Breast epithelium (tissue), 4 donors: Measurements from ENCODE around the gene SMYD2. TPM values are rescaled to one million over a fixed set of nuclear protein-coding genes. Genes with fewer than 3 reads are reported as not detected.

Experiments used
- DNase-seq, 2 donors: peaks; one replicate each; pipeline ENCODE4 v3.0.0-alpha.2; 2019; ENCODE audit warnings: low spot score in 2 of 2
- H3K27ac ChIP-seq, 2 donors: fragments of 200-600 bp; sonication (generic) in 1 of 2; one replicate each; pipeline ENCODE4 v1.5.1; 2016 to 2019; ENCODE audit warnings: mild to moderate bottlenecking in 1 of 2
- H3K27me3 ChIP-seq, 2 donors: fragments of 200-600 bp; sonication (generic) in 1 of 2; one replicate each; pipeline versions ENCODE4 v1.5.1 to v1.6.0; 2017 to 2019; ENCODE audit warnings: control low read depth in 1 of 2, mild to moderate bottlenecking in 1 of 2
- H3K36me3 ChIP-seq: fragments of 200-600 bp; one replicate; pipeline ENCODE4 v1.5.1; 2019
- H3K4me1 ChIP-seq, 2 donors: fragments of 200-600 bp; sonication (generic); one replicate each; pipeline ENCODE4 v1.5.1; 2016 to 2019; ENCODE audit warnings: control low read depth in 1 of 2
- H3K4me3 ChIP-seq, 3 donors: fragments of 200-600 bp; sonication (generic); 1 replicate in 2 of 3; 2 replicates in 1 of 3; pipeline ENCODE4 v1.5.1; 2016 to 2019; ENCODE audit warnings: mild to moderate bottlenecking in 3 of 3, moderate library complexity in 2 of 3
- H3K9me3 ChIP-seq, 2 donors: fragments of 200-600 bp; sonication (generic) in 1 of 2; one replicate each; pipeline ENCODE4 v1.5.1; 2016 to 2019; ENCODE audit warnings: control low read depth in 1 of 2
- CTCF ChIP-seq, 3 donors: fragments of 450-650 bp; IDR thresholded peaks; one replicate each; pipeline ENCODE4 v1.5.1; 2016 to 2017; ENCODE audit warnings: antibody characterized with exemption in 3 of 3, mild to moderate bottlenecking in 3 of 3, moderate library complexity in 3 of 3
- POLR2A ChIP-seq: fragments of 450-650 bp; IDR thresholded peaks from one replicate; pipeline ENCODE4 v1.6.1; 2016; ENCODE audit warnings: antibody characterized with exemption, mild to moderate bottlenecking, moderate library complexity
- POLR2AphosphoS5 ChIP-seq, 3 donors: sonication (generic); formaldehyde crosslinking; IDR thresholded peaks; one replicate each; pipeline ENCODE4 v1.6.1; 2017; ENCODE audit warnings: antibody characterized with exemption in 3 of 3
- intact Hi-C: fragments of 100-400 bp; cut with DNase I; formaldehyde crosslinking; loops from one replicate; pipeline ENCODE4 v1.15.1; 2023; ENCODE audit warnings: low total_unique reads
- total RNA-seq, 3 donors: library from RNA; depleted of rRNA; stranded (reverse); fragments of >200 nt; gene quantifications; one replicate each; pipeline ENCODE4 v1.1.0, GENCODE V29; 2016

The SMYD2 gene
- total RNA-seq, 3 donors from 2014 or later, result 30.9 to 37.3 (median 37.0) TPM

- TF ChIP-seq POLR2AphosphoS5 (IDR thresholded peaks at IDR 0.05) (no peak), POLR2A (no peak), CTCF (IDR thresholded peaks at IDR 0.05) (no peak)
- no peaks in the 10 kb centered on the region for H3K36me3 ChIP-seq
- intact Hi-C loops, result no loop called here
- H3K27me3 ChIP-seq, result no peaks in the 10 kb centered on the region
- no peaks in the 10 kb centered on the region for H3K4me1 ChIP-seq
- H3K4me3 ChIP-seq, result no peak overlapping the region
- no peak for DNase-seq
- H3K27ac ChIP-seq, result no peak overlapping the region
- no peaks in the 10 kb centered on the region for H3K9me3 ChIP-seq
These were observed 102.7 kb downstream of the SMYD2 start for GRCh38 chr1:214383381-214384372.

GRCh38 chr1:214384373-214385079 lies 103.6 kb downstream of the SMYD2 start:
- DNase-seq, result no peak
- Histone ChIP-seq H3K9me3 (no peaks in the 10 kb centered on the region), H3K27me3 (no peaks in the 10 kb centered on the region), H3K36me3 (no peaks in the 10 kb centered on the region), H3K4me1 (no peaks in the 10 kb centered on the region), H3K4me3 (no peak overlapping the region), H3K27ac (no peak overlapping the region)
- intact Hi-C loops, result no loop called here
- no peak for TF ChIP-seq CTCF (IDR thresholded peaks at IDR 0.05)
- TF ChIP-seq POLR2A, result no peak
- TF ChIP-seq POLR2AphosphoS5 (IDR thresholded peaks at IDR 0.05), result no peak

GRCh38 chr1:214385428-214385827 lies 104.5 kb downstream of the SMYD2 start:
- H3K4me1 ChIP-seq, result no peaks in the 10 kb centered on the region
- TF ChIP-seq POLR2AphosphoS5 (IDR thresholded peaks at IDR 0.05) (no peak), POLR2A (no peak), CTCF (IDR thresholded peaks at IDR 0.05) (no peak)
- H3K36me3 ChIP-seq, result no peaks in the 10 kb centered on the region
- H3K9me3 ChIP-seq, result no peaks in the 10 kb centered on the region
- H3K27me3 ChIP-seq, result no peaks in the 10 kb centered on the region
- no peak for DNase-seq
- H3K4me3 ChIP-seq, result no peak overlapping the region
- intact Hi-C loops, result no loop called here
- no peak overlapping the region for H3K27ac ChIP-seq

- H3K4me1 ChIP-seq, result no peaks in the 10 kb centered on the region
- no peaks in the 10 kb centered on the region for H3K36me3 ChIP-seq
- H3K27me3 ChIP-seq, result no peaks in the 10 kb centered on the region
- no peak overlapping the region for H3K4me3 ChIP-seq
- no peaks in the 10 kb centered on the region for H3K9me3 ChIP-seq
- TF ChIP-seq POLR2AphosphoS5 (IDR thresholded peaks at IDR 0.05) (no peak), POLR2A (no peak), CTCF (IDR thresholded peaks at IDR 0.05) (no peak)
- DNase-seq, result no peak
- H3K27ac ChIP-seq, result no peak overlapping the region
- intact Hi-C loops, result no loop called here
These were observed 105.4 kb downstream of the SMYD2 start for GRCh38 chr1:214386333-214386732.
